HG02678 (cell line): Measurements from ENCODE around the gene OR2AP1.
A peak's percentile ranks its signal among the peaks of the same experiment; 100 is the strongest.
"Not testable (repeated sequence)": the region's sequence is repeated elsewhere in the genome, so short reads cannot be mapped to it uniquely, and the experiment has no call there.

Experiments
- ATAC-seq: cut with Tn5 transposase; IDR thresholded peaks from one replicate; pipeline ENCODE4 v1.9.1; 2021; ENCODE audit warnings: mild to moderate bottlenecking, moderate library complexity; ENCODE audit not compliant: unreplicated experiment

OR2AP1 gene

DNA sequence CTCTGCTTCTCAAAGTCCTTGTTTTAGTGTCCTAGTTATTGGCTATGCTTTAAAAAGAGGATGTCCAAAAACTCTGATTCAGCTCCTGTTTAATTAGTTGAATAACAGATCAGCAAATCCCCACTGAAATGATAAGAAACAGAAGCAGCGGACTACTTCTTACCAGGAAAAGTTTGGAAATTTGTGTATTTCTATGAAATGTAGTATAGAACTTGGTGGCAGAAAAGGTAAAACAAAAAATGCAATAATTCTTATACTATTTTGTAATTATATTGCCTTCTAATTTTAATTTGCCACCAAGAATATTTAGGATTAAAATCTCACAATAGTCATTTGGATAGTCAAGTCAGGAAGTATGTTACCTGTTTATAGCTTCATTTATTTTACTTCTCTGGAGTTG lies at the start of gene OR2AP1:
Gene OR2AP1, plus strand, starts transcription at position 301 of the 400 bp plus-strand sequence. CDS start 1,947 bp downstream, outside the sequence.
- no peak for ATAC-seq

DNA sequence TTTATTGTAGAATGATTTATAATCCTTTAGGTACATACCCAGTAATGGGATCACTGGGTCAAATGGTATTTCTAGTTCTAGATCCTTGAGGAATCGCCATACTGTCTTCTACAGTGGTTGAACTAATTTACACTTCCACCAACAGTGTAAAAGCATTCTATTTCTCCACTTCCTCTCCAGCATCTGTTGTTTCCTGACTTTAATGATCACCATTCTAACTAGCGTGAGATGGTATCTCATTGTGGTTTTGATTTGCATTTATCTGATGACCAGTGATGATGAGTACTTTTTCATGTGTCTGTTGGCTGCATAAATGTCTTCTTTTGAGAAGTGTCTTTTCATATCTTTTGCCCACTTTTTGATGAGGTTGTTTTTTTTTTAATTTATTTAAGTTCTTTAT lies 24.0 kb upstream of the OR2AP1 start:
- ATAC-seq = not testable (repeated sequence)

DNA sequence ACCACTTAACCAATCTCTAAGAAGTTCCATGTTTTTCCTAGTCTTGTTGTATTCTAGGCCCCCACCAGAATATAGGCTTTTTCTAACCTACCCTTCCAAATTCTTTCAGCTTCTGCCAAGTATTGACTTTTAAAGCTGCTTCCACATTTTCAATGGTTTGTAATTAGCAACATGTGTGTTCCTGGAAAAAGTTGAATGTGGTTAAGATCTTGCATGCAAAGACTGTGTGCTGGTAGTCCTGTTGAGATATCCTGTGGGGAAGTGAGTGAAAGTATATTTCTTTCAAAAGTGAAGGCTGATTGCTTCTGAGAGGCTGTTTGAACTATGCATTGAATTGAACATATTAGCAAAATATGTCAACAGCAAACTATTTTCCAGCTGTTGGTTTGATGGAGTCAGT lies 23.5 kb upstream of the OR2AP1 start:
- no peak for ATAC-seq

DNA sequence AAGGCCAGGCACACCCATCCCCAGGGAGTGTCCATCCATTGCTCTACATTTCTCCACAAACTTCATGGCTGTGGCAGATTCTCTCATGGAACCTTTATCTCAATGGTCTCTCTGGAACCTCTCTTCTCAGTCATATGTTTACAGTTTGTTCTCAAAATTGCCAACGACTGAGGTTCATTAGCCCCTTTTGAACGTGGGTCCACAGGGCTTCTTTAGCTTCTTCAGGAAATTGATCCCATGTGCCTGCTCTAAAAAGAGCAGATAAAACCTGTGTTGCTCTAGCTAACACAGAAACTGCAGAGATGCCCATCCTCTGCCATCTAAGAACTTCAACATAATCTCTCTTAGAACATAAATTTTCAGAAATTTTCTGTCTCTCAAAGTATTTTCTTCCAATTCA lies 23.0 kb upstream of the OR2AP1 start, which contains the start of gene OR6C4:
Gene OR6C4, plus strand, starts transcription at position 301 of the 400 bp plus-strand sequence. CDS start 1,625 bp downstream, outside the sequence.
- ATAC-seq = no peak

DNA sequence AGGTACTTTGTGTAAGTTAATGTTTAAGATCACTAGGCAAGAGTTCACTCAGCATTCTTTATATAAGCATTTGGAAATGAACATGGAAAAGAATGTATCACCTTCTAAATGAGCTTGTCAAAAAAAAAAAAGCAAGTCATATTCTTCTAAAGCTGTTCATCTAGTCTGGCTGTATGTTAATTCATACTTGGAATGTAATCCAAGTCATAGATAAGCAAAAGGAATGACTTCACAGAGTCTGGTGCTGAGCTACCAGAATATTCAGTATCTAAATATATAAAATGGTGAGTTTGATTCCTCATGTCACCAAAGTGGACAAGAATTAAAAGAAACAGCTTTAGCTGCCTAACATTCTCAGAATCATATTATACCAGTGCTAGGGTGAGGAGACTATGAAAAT lies 18.0 kb upstream of the OR2AP1 start:
- ATAC-seq = no peak

DNA sequence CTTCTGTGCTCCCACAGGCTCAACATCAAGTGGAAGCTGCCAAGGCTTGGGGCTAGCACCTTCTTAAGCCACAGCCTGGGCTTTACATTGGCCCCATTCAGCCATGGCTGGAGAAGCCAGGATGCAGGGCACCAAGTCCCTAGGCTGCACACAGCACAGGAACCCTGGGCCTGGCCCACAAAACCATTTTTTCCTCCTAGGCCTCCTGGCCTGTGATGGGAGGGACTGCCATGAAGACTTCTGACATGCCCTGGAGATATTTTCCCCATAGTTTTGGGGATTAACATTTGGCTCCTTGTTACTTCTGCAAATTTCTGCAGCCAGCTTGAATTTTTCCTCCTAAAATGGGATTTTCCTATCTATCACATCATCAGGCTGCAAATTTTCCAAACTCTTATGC lies 2.2 kb upstream of the OR2AP1 start:
- not testable (repeated sequence) for ATAC-seq

DNA sequence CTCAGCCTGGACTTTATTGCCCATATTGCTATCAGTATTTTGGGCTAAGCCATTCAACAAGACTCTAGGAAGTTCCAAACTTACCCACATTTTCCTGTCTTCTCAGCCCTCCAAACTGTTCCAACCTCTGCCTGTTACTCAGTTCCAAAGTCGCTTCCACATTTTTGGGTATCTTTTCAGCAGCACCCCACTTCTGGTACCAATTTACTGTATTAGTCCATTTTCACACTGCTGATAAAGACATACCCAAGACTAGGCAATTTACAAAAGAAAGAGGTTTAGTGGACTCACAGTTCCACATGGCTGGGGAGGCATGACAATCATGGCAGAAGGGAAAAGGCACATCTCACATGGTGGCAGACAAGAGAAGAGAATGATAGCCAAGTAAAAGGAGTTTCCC lies 1.6 kb upstream of the OR2AP1 start:
- not testable (repeated sequence) for ATAC-seq

DNA sequence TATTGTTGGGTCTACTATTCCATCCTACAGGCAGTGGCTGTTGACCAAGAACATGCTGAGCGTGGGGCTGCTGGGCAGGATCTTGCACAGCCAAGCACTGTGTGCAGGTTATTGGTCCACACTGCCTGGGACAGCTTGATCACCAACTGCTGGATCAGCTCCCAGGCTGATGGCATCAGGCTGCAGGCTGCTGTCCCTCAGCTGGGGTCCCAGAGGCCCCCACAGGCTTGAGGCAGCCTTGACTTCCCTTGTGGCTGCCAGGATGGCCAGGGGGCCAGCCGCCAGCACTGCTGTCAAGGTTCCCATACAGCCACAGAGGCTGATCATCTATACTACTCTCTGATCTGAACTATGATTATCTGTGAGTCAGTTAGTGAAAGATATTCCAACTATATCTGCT lies 9.8 kb downstream of the OR2AP1 start:
- ATAC-seq = no peak

DNA sequence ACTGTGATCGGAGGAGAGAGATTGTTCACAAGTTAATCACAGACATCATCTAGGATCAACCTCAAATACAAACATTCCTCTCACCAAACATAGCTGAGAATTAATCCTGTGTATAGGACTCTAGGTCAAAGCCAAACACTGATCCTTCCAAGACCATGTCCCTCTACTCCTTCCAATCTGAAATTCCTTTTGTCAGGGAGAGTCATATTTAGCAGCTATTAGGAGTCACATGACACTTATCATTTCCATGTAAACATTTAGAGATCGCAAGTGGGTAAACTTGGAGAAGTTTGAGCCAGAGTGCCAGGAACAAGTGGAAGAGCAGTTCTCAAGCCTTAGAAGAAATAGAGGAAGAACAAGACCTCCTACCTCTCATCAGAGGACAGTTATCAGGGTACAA lies 13.5 kb downstream of the OR2AP1 start:
- no peak for ATAC-seq

DNA sequence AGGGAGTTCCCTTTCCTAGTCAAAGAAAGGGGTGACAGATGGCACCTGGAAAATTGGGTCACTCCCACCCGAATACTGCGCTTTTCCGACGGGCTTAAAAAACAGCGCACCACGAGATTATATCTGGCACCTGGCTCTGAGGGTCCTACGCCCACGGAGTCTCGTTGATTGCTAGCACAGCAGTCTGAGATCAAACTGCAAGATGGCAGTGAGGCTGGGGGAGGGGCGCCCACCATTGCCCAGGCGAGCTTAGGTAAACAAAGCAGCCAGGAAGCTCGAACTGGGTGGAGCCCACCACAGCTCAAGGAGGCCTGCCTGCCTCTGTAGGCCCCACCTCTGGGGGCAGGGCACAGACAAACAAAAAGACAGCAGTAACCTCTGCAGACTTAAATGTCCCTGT lies 17.9 kb downstream of the OR2AP1 start:
- ATAC-seq = not testable (repeated sequence)

DNA sequence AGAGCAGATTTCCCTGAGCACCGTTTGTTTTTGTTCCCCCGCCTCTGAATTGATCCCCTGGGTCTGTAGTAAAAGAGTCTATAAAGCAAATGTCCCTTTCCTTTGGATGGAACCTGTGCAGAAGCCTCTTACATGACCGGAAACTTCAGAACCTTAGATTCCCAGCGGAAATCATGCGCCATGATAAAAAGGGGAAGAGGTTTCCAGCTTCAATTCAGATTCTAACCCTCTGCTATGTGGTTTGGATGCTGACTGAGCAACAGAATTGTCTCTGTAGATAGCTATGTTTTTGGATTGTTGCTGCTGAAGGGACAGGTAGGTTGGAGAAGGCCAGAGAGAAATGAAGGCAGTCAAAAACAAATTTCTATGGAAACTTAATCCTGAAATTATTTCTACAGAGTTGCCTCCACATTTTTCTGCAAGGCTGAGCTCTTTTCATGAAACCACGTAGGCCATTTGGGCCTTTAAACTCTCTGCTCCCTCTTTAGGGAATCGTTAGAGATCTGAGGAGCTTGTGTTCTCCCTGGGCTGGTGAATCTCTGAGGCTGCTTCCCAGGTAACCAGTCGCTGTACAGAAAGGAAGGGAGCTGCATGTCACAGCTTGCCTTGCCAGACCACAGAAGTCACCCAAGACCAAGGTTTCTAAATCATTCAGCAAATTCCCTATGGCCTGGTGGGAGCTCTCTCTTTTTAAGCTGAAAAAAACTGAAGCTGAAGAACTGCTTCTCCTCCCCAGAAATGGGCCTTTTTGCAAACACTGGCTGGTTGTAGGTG lies 35.7 kb downstream of the OR2AP1 start:
- no peak for ATAC-seq

DNA sequence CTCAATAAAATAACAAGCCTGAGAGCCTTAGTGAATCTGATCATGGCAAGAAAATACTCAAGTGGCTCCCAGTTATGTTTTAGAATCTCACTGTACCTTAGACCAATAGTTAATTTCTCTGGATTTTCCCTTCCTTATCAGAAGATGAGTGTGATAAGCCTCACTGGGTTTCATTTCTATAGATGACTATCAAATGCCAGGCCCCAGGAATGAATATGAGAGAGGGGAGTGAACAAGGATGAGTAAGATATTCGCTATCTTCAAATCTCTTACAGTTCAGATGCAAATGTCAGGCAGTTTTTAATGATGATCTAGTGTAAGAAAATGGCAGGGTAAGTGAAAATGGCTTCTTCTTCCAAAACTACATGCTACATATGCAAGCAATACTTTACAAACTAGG lies 38.3 kb downstream of the OR2AP1 start:
- ATAC-seq = no peak

DNA sequence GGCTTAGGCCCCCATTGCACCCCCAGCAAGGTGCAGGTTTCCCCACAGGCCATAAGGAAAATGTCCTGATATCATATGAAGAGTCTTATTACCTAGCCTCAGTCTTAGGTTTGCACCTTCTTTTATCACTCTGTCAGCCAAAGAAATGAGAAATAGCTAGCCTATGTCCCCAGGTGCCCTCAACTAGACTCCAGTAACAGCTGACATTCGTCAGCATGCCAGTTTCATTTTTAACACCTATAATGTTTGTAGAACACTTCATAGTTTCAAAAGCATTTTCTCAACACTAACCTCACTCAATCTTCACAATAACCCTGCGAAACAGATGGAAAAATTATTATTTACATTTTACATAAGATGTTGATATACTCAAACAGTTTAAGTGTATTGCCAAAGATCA lies 40.4 kb downstream of the OR2AP1 start:
- no peak for ATAC-seq

DNA sequence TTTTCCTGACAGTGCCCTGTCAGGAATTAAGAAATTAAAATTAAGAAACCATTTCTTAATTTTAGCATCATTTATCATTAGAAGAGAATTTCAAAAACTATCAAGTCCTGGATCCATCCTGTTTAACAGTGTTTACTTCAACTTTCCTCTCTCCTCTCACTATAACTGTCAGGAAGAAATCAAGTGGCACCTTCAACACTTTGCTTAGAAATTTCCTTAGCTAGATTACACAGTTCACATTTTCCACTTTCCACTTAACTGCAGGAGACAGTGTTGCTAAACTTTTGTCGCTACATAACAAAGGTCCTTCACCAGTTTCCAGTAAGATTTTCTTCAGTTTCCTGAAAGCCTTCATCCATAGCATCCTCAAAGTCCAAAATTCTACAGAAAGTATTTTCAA lies 42.5 kb downstream of the OR2AP1 start:
- no peak for ATAC-seq

DNA sequence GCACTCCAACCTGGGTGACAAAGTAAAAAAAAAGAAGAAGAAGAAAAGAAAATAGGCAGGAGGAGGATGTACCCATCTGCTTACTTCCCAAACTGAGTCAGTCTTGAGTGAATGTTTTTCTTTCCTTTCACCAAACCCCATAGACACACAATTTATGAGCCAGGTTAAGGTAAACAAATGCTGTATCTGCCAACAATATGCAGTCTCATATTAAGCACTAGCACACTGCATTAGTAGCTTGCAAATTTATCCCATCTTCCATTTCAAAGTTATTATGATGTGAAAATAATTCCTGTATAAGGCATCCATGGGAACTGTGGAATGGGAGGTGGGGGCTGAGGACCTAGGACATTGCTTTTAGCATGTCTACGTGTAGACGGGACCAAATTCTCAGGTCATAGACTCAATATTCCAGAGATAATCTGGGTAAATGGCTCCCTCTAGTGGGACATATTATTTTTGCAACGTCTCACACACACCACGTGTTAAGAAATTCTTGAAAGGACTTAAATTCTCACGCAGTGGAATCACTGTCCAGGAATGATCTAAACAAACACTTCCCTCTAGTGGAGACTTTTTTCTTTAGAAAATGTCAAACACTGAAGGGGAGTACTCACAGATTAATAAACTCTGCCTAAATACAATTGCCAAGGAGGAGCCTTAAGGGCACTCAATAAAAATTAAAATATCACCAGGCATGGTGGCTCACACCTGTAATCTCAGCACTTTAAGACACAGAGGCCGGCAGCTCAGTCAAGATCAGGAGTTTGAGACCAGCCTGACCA lies 47.3 kb downstream of the OR2AP1 start:
- ATAC-seq = peak; percentile 79

DNA sequence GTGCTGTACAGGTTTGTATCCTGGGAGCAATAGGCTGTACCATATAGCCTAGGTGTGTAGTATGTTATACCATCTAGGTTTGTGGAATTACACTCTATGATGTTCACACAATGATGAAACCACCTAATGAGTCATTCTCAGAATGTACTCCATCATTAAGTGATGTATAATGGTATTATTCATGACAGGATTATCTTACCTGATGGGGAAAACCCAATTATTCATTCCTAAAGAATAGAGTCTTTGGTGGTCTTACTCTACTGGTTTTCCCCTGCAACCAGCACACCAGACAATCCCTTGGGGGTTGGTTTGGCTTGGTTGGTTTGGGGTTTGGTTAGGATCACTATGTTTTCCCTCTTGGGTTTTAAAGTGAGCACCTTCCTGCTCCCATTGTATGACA lies 51.8 kb downstream of the OR2AP1 start:
- ATAC-seq = peak; percentile 65
